OCI-LY3 (cell line): ENCODE results near the gene LYPD3.

Experiments
- EZH2phosphoT487 ChIP-seq: fragments of 200-600 bp; shearing (Covaris generic); IDR thresholded peaks from 2 replicates; pipeline ENCODE4 v1.6.1; 2018; ENCODE audit warnings: antibody characterized with exemption, mixed run types, low read depth
- TF ChIP-seq, protein P1 (sequence below): fragments of 200-600, 300-600 bp; sonication (generic); IDR thresholded peaks from 2 replicates; pipeline ENCODE4 v1.5.1; 2014; ENCODE audit warnings: antibody characterized with exemption, low read length, low read depth

DNA sequence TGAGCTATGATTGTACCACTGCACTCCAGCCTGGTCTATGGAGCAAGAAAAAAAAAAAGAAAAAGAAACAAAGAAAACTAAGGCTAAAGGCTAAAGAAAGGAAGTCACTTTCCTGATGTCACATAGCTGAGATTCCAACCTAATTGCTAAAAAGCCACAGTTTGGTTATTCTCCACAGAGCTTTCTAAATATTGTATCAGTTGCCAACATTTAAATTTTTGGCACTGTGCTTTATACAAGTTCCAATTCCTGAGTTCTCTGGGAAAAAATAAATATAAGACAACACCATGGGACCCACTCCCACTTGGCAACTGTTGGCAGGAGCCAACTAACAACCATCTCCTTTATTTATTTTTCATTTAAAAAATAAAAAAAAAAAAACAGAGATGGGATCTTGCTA is 11.2 kb upstream of the LYPD3 start:
- TF ChIP-seq, protein P1, sequence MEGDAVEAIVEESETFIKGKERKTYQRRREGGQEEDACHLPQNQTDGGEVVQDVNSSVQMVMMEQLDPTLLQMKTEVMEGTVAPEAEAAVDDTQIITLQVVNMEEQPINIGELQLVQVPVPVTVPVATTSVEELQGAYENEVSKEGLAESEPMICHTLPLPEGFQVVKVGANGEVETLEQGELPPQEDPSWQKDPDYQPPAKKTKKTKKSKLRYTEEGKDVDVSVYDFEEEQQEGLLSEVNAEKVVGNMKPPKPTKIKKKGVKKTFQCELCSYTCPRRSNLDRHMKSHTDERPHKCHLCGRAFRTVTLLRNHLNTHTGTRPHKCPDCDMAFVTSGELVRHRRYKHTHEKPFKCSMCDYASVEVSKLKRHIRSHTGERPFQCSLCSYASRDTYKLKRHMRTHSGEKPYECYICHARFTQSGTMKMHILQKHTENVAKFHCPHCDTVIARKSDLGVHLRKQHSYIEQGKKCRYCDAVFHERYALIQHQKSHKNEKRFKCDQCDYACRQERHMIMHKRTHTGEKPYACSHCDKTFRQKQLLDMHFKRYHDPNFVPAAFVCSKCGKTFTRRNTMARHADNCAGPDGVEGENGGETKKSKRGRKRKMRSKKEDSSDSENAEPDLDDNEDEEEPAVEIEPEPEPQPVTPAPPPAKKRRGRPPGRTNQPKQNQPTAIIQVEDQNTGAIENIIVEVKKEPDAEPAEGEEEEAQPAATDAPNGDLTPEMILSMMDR: no peak
- no peak for TF ChIP-seq EZH2phosphoT487
